GM13977 (cell line): Measurements from ENCODE around the gene SLC8A2.

ENCODE experiments used
- DNase-seq: peaks from one replicate; pipeline ENCODE4 v3.0.0; 2012; ENCODE audit warnings: low spot score
- CTCF ChIP-seq: IDR thresholded peaks from 2 replicates; pipeline ENCODE4 v1.5.1; 2012; ENCODE audit warnings: mild to moderate bottlenecking, control low read depth; ENCODE audit not compliant: insufficient read depth; ENCODE audit errors: extremely low read depth, missing control alignments
- in situ Hi-C: fragments of 300-500 bp; cut with MboI; formaldehyde crosslinking; loops from one replicate; pipeline ENCODE4 v1.12.0; 2022; ENCODE audit warnings: low sequenced_read_pairs, low pct_unique_long_range_greater_than_20kb, mixed read lengths, inconsistent platforms; ENCODE audit not compliant: unreplicated experiment

SLC8A2 gene

DNA sequence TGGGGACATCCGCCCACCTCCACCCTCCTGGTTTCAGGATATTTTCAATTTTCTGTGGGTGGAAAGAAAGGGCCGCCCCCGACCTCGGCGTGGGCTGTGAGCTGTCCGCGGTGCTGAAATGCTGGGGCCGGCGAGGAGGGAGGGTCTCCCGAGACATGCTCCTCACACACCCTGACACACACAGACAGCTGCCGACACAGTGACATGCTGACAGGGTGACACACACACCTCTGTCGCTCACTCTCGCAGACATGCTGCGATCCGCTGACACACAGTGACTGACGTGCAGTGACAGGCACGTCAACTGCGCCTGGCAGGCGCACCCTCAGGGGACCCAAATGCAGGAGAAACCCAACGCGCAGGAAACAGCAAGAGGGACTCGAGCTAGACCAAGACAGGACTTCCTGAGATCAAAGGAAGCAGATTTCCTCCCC lies 27.3 kb downstream of the SLC8A2 start:
- in situ Hi-C loops: no loop called here
- DNase-seq: no peak
- TF ChIP-seq CTCF: no peak

DNA sequence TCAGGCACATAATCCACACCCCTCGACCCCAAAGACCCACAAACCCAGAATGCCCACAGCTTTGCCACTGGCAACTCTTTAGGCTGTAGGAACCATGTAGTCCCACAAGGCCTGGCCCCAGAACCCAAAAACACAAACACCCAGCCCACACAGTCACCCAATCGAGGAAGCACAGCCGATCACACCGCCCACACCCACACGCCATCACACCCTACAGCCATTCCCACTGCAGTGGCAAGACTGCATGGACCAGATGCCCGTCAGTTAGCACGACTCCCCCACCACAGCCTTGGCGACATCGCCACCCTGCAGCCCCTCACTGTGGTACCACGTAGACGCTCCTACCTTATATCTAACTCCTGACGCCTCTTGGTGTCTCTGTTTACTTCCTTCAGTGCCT lies 28.4 kb downstream of the SLC8A2 start:
- DNase-seq: no peak
- in situ Hi-C loops: no loop called here
- no peak for TF ChIP-seq CTCF

DNA sequence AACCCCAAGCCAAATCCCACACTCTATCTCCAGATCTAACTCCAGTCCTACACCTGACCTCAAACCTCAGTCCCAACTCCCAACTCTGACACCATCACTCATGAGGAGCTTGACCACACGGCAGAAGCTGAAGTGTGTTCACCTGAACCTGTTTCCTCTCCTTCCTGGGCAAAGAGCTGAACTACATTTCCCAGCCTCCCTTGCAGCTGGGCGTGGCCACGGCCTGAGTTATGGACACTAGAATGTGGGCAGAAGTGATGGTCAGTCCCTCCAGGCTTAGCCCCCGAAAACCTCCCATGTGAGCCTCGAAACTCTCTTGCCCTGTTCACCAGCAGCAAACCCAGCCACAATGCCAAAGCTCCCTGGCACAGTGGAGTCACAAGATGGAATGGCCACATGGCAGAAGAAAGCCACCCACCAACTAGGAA lies 32.9 kb downstream of the SLC8A2 start:
- no peak for TF ChIP-seq CTCF
- in situ Hi-C loops: loop anchor here (5.0 kb wide), 1 partner anchor 258 kb away; no protein-coding TSS in a partner anchor
- DNase-seq: no peak

DNA sequence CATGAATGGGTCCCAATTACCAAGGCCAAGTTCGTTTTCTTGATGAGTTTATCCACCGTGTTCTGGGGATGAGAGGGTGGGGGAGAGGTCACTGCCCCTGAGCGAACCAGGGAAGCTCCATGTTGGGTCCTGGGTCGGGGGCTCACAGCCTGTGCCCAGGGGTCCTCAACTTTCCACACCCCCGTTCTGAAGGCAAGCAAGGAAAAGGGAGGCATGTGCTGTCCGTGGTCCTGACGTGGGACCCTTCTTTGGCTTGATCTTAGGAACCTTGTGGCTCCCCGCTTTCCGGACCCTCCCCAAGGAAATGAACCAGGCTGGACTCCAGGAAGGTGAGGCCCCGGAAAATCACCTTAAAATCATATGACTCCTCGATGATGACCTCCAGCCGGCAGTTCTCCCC lies 34.2 kb downstream of the SLC8A2 start:
- in situ Hi-C loops: loop anchor here (5.0 kb wide), 1 partner anchor 260 kb away; no protein-coding TSS in a partner anchor
- DNase-seq: no peak
- TF ChIP-seq CTCF: no peak

- peak; percentile 91 for TF ChIP-seq CTCF
- in situ Hi-C loops: loop anchor here (5.0 kb wide), 1 partner anchor 260 kb away; no protein-coding TSS in a partner anchor
- DNase-seq: peak; percentile 85
These were observed 34.8 kb downstream of the SLC8A2 start for GRCh38 chr19:47436712-47437401.

DNA sequence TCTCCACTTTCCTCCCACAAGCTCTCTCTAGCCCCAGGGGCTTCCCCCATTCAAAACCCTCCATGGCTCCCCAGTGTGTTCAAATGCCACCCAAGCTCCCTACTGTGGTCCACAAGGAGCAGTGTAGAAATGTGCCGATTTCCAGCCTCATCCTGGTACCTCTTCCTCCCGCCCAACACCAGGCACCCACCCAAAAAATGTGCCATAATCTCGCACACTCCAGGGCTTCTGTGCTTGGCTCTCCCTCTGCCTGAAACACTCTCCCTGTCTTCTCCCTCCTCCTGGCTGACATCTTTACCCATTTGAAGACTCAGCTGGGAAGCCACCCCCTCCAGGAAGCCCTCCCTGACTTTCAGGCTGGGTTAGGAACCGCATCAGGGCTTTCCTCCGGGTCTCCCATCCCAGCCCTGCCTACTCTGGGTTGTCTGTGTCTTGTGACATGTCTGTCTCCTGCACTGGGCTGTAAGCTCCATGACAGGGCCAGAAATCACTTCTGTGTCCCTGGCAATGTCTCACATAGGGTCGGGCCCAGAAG lies 35.7 kb downstream of the SLC8A2 start:
- DNase-seq: no peak
- in situ Hi-C loops: loop anchor here (5.0 kb wide), 1 partner anchor 261 kb away; no protein-coding TSS in a partner anchor
- no peak for TF ChIP-seq CTCF
